ENCODE results near the gene ICAM1.

The ICAM1 gene

GRCh38 chr19:10328558-10329429 lies 57.9 kb downstream of the ICAM1 start:
- no peak for DNase-seq

GRCh38 chr19:10329555-10329954 lies 58.6 kb downstream of the ICAM1 start:
- no peak for DNase-seq

- no peak for DNase-seq
Measured at GRCh38 chr19:10332158-10332964, 61.4 kb downstream of the ICAM1 start.

GRCh38 chr19:10332965-10333757 lies 62.2 kb downstream of the ICAM1 start, which contains the start of gene RAVER1:
Gene RAVER1 (minus strand): TSS chr19:10333529. CDS start chr19:10333507, 22 bp downstream.
- peak; percentile 89 for DNase-seq

GRCh38 chr19:10333758-10334587 lies 63.1 kb downstream of the ICAM1 start:
- no peak for DNase-seq

GRCh38 chr19:10334588-10335351 lies 63.9 kb downstream of the ICAM1 start:
- no peak for DNase-seq

GRCh38 chr19:10335352-10335985 lies 64.5 kb downstream of the ICAM1 start:
- no peak for DNase-seq
